GM12872 (cell line): ENCODE measurements around the gene PM20D1.

Experiments used
- TF ChIP-seq, protein P1 (sequence below): IDR thresholded peaks from 3 replicates; pipeline ENCODE4 v1.5.1; 2011; ENCODE audit warnings: low read depth, mild to moderate bottlenecking, low read length, moderate library complexity; ENCODE audit not compliant: insufficient read depth

PM20D1 gene

DNA sequence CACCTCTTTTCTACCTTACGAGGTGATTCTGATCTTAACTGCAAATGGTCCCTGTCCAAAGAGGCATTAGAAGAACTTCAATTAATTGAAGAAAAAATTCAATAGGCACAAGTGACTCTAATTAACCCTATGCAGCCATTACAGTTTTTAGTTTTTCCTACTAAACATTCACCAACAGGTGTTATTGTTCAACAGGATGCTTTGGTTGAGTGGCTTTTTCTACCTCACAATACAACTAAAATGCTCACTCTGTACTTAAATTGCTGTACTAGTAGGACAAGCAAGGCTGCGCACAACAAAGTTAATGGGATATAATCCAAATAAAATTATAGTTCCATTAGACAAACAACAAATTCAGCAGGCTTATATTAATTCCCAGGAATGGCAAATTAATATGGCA, 11.6 kb upstream of the PM20D1 start:
- TF ChIP-seq, protein P1, sequence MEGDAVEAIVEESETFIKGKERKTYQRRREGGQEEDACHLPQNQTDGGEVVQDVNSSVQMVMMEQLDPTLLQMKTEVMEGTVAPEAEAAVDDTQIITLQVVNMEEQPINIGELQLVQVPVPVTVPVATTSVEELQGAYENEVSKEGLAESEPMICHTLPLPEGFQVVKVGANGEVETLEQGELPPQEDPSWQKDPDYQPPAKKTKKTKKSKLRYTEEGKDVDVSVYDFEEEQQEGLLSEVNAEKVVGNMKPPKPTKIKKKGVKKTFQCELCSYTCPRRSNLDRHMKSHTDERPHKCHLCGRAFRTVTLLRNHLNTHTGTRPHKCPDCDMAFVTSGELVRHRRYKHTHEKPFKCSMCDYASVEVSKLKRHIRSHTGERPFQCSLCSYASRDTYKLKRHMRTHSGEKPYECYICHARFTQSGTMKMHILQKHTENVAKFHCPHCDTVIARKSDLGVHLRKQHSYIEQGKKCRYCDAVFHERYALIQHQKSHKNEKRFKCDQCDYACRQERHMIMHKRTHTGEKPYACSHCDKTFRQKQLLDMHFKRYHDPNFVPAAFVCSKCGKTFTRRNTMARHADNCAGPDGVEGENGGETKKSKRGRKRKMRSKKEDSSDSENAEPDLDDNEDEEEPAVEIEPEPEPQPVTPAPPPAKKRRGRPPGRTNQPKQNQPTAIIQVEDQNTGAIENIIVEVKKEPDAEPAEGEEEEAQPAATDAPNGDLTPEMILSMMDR, result no peak

- TF ChIP-seq, protein P1, result peak; percentile 17; the same call in 1 of the 3 replicates
Measured at GRCh38 chr1:205858141-205858961, 8.4 kb upstream of the PM20D1 start.

- TF ChIP-seq, protein P1, result no peak
Measured at GRCh38 chr1:205856433-205856832, 6.5 kb upstream of the PM20D1 start.

DNA sequence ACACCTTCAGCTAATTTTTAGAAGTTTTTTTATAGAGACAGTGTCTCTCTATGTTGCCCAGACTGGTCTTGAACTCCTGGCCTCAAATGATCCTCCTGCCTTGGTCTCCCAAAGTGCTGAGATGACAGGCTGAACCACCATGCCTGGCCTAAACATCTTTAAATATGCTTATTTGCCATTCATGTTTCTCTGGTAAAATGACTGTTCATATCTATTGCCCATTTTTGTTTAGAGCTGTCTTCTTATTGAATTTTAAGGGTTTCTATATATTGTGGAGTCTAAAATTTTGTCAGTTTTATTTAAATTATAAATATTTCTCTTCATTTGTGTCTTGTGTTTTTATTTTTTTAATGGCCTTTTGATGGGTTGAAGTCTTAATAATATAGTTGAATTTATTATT, 3.0 kb upstream of the PM20D1 start:
- TF ChIP-seq, protein P1, result no peak

DNA sequence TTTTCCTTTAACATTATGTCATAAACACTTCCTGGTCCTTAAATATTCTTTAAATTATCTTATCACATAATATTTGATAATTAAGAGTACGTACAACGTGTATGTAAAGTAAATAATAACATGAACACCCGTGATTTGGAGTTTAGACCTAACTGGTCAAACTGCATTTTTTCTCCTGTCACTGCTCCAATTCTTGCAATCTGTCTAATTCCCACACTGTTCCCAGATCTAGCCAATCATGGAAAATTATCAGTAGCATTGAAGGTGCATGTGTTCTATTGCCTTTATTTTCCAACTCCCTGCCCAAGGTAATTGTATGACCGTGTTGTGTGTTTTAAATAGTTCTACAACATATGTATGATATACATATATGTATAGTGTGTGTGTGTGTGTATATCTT, 2.1 kb upstream of the PM20D1 start:
- TF ChIP-seq, protein P1, result no peak

DNA sequence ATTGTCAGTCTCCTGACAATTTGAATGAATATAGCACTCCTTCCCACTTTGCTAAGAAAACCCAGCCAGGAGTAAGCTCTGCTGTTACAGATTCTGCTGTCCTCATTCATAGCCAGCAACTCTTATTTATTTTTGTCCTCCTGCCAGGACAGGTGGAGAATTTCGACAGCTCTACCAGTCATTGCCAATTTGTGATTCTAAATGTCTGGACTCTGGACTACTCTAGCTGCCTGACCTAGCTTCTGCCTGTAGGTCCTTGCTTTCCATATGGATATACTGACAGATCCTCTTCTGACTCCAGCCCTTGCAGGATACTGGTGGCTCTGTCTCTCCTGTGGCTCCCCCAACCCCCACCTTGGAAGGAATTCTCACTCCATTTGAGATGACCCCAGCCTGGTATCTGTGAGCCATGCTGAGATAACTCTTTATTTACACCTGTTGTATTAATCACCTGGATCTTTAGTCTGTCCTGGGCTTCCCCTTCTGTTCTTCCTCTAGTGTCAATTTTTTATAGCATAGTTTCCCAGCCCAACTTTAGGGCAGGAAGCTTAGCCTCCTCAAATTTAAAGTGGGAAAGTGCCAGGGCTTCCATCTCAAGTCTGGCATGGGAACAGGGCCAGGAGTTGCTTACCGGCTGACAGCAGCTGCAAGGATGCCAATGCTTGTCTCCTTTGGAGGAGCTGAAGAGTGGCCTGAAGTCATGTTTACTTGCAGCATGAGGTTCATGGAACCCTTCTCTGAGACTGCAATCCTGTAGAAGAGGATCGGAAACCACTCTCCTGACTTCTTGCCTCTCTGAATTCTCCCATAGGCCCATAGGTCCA, 6.7 kb downstream of the PM20D1 start:
- TF ChIP-seq, protein P1, result no peak

DNA sequence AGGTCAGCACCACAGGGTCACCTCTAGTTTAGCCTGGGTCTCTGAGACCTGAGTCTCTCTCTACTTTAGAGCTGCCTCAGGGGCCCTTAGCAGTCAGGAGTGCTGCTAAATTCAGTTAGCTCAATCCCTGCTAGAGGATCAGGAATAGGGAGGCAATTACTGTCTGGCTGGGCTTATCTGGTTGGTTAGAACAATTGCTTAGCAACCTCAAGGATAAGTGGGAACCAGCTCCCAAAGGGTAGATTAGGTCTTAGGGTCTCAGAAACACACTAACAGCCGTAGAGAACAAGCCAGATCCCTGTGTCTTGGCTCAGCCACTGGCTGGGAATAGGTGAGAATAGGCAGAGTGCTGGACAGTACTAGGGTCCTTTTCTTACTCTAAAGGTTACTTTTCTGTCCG, 7.7 kb downstream of the PM20D1 start:
- TF ChIP-seq, protein P1, result no peak
